Measurements from ENCODE around the gene PAEP. TPM values are rescaled to one million over a fixed set of nuclear protein-coding genes. Genes with fewer than 3 reads are reported as not detected.
"Not testable (repeated sequence)": the region's sequence is repeated elsewhere in the genome, so short reads cannot be mapped to it uniquely, and the experiment has no call there.

Gene PAEP
- total RNA-seq, 1 donor from 2014 or later, result not detected

DNA sequence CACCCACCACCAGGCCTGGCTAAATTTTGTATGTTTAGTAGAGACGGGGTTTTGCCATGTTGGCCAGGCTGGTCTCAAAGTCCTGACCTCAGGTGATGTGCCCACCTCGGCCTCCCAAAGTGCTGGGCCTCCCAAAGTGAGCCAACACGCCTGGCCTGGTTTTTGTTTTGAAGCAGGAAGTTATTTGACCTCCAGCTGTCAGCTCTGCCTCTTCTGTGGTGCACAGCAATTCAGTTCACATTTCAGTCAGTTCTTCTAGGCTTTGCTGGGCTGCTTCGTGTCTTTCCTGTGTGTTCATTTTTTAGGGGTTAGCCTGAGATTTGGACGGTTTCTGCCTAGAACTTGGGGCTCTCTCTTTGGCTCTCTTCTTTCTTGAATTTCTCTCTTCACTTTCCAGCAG, 31.4 kb upstream of the PAEP start:
- TF ChIP-seq, protein P1, sequence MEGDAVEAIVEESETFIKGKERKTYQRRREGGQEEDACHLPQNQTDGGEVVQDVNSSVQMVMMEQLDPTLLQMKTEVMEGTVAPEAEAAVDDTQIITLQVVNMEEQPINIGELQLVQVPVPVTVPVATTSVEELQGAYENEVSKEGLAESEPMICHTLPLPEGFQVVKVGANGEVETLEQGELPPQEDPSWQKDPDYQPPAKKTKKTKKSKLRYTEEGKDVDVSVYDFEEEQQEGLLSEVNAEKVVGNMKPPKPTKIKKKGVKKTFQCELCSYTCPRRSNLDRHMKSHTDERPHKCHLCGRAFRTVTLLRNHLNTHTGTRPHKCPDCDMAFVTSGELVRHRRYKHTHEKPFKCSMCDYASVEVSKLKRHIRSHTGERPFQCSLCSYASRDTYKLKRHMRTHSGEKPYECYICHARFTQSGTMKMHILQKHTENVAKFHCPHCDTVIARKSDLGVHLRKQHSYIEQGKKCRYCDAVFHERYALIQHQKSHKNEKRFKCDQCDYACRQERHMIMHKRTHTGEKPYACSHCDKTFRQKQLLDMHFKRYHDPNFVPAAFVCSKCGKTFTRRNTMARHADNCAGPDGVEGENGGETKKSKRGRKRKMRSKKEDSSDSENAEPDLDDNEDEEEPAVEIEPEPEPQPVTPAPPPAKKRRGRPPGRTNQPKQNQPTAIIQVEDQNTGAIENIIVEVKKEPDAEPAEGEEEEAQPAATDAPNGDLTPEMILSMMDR (conservative IDR thresholded peaks at IDR 0.05; ENCODE audit: low read depth, low read length), result no peak
- no peak overlapping the region for H3K4me3 ChIP-seq (ENCODE audit: low read depth, low read length)
- DNase-seq (ENCODE audit: low read depth), result no peak

DNA sequence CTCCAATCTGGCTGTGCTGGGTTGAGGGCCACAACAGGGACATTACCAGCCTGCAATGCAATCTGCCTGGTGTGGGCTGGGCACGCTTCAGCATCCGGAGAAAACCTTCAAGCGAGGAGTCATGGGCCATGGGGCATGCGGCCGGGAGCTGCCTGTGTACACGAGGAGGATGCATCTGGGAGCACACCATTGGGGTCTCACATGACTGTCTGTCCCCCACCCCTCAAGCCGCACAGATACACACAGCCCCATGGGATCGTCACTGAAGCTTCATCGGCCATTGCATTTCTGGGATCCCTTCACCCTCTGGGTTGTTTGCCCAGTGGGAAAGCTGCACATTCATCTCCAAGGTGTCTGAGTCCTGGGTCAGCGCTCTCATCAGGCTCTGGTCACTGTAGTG, 30.5 kb upstream of the PAEP start:
- DNase-seq (ENCODE audit: low read depth), result no peak
- TF ChIP-seq, protein P1 (conservative IDR thresholded peaks at IDR 0.05; ENCODE audit: low read depth, low read length), result no peak
- H3K4me3 ChIP-seq (ENCODE audit: low read depth, low read length), result no peak overlapping the region

DNA sequence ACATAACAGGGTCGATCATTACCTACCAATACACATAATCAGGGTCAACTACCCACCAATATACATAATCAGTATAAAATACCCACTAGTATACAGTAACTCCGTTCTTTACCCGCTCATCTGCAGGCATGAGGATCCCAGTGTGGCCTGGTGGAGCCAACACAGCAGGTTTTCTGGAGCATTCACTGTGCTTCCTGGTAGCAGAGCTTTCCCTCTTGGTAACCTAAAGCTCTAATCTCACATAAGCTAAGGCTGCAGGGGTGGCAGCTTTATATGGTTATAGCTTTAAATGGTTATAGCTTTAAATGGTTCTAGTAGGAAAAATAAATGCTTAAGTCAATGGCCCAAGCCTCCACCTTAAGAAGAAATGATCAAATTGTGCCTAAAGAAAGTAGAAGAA, 28.4 kb upstream of the PAEP start:
- no peak overlapping the region for H3K4me3 ChIP-seq (ENCODE audit: low read depth, low read length)
- no peak for DNase-seq (ENCODE audit: low read depth)
- TF ChIP-seq, protein P1 (conservative IDR thresholded peaks at IDR 0.05; ENCODE audit: low read depth, low read length), result no peak

DNA sequence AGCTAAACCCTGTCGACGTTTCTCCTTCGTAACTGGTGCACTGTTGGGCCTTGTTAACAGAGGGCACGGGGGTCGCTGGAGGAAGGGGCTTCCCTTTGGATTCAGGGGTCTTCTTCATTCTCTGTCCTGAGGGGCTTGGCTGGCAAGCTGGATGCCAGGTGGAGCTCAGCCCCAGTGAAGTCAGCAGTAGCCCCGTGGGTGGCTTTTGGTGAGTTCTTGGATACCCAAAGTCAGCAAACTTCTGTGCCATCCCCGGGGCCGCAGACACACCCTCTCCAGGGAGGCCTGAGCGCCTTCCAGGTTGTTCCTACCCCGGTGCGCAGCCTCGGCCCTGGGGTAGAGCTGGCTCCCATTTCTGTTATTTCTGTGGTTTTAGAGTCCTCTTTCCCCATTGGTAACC, 27.9 kb upstream of the PAEP start:
- TF ChIP-seq, protein P1 (conservative IDR thresholded peaks at IDR 0.05; ENCODE audit: low read depth, low read length), result no peak
- H3K4me3 ChIP-seq (ENCODE audit: low read depth, low read length), result no peak overlapping the region
- DNase-seq (ENCODE audit: low read depth), result no peak

DNA sequence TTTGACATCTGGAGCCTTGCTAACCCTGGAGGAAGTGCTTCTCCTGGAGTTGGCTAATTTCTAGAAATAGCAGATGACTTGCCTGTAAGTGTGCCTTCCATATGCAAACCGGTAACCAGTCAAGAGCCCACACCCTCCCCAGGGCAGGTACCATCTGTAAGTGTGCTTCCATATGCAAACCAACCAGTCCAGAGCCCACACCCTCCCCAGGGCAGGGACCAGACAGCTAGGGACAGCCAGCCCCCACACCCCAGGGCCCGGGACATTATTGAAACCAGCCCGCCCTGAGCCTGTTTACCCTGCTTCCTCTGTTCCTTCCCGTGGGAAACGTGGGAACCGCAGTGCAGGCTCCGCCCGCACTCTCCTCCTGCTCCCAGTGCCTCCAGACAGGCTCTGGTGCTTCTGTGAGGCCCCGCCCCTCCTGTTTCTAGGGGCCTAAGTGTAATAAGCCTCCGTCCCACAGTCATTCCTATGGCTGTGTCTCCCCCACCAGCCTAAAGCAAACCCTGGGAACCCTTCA, 27.3 kb upstream of the PAEP start:
- H3K4me3 ChIP-seq (ENCODE audit: low read depth, low read length); DNase-seq (ENCODE audit: low read depth): not testable (repeated sequence)

DNA sequence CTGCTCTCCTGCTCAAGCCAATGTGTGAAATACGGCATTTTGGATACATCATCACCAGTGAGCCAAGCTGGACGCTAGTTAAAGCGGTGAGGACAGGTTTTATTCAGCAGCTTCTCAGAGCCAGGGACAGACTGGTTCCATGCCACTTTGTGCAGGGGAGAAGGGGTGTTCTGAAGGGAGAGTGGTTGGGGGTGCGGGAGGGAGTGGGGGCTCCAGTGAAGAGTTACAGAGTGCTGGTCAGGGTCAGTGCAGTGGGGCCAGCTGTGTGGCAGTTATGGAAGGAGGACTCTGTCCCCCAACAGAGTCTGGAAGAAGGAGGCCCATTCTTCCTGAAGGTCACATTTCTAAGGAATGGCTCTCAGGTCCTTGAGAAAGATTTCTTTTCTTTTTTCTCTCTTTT, 26.7 kb upstream of the PAEP start:
- not testable (repeated sequence) for DNase-seq (ENCODE audit: low read depth)

DNA sequence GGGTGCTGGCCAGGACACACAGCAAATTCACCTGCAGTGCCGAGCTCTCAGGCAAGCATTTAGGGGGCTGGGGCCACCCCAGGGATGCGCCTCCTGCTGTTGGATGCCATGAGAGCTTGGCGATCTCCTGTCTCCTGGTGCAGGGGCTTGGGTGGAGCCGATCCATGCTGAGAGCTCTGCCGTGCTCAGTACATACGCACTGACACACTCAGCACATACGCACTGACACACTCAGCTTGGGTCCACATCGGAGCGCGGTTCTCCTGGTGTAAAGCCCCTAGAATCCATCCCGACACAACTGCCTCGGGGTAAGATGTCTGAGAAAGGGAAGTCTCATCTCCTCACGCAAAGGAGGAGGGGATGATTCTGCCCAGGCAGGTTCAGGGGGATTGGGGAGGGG, 25.9 kb upstream of the PAEP start:
- not testable (repeated sequence) for DNase-seq (ENCODE audit: low read depth); H3K4me3 ChIP-seq (ENCODE audit: low read depth, low read length)

More for the DNA sequence above, 26.7 kb upstream of the PAEP start:
- not testable (repeated sequence) for H3K4me3 ChIP-seq (ENCODE audit: low read depth, low read length)

DNA sequence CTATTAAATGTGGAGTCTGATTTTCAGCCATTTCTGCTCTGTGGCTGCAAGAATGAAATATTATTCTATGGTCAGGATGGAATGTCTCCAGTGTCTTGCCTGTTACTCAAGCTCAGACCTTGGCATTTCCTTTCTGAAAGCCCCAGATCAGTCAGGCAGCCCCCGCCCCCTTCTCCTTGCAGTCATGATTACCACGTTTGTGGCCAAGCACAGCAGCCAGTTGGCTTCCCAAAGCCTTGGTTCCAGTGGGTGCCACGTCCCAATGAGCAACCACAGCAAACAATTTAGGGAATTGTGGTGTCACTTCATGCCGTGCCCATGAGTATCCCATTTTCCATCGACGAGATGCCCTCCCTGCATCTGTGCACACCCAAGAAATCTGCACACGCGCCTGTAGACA, 25.3 kb upstream of the PAEP start:
- DNase-seq (ENCODE audit: low read depth), result no peak
- TF ChIP-seq, protein P1 (conservative IDR thresholded peaks at IDR 0.05; ENCODE audit: low read depth, low read length), result no peak
- no peak overlapping the region for H3K4me3 ChIP-seq (ENCODE audit: low read depth, low read length)

DNA sequence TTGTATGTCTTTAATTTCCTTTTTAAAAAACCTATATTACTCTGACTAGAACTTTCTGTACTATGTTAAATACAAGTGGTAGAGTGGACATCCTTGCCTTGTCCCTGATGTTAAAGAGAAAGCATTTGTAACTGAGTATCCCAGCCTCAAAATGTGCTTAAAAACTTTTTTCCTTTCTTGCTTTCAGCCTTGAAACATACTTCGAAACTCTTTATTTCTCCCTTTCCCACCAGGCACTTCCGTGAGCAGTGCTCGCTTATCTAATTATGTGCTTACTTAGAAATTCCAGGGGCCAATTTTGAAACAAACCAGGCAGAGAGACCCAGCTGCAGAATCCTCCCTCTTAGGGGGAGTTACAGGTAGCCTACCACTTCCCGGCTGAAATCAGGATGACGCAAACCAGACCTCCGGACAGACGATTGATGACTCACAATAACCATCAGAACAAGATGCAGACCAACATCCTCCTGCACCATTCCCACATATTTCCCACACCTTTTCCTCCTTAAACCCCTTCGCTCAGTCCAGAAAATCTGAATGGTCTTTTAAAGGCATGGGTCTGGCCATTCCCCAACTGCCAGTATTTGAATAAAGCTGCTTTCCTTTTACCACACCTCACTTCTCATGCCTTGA, 18.2 kb upstream of the PAEP start:
- not testable (repeated sequence) for H3K4me3 ChIP-seq (ENCODE audit: low read depth, low read length); DNase-seq (ENCODE audit: low read depth)

Data from epithelial cell of proximal tubule (primary cell).